Embryonic facial prominence (tissue), 1 donor: ENCODE results near the gene MC1R.
"Not testable (repeated sequence)": the region's sequence is repeated elsewhere in the genome, so short reads cannot be mapped to it uniquely, and the experiment has no call there.

Source experiments
- DNase-seq: peaks from one replicate; pipeline ENCODE4 v3.0.0-alpha.2; 2016; ENCODE audit errors: extremely low spot score

MC1R gene

GRCh38 chr16:89960966-89961365 is 42.3 kb downstream of the MC1R start:
- no peak for DNase-seq

GRCh38 chr16:89961920-89962319 is 43.3 kb downstream of the MC1R start:
- DNase-seq = no peak

- no peak for DNase-seq
Measured at GRCh38 chr16:89962754-89963498, 44.3 kb downstream of the MC1R start.

GRCh38 chr16:89964201-89964600 is 45.5 kb downstream of the MC1R start:
- DNase-seq = no peak

- DNase-seq = no peak
Measured at GRCh38 chr16:89965447-89966225, 47.0 kb downstream of the MC1R start.

GRCh38 chr16:89966756-89967155 is 48.1 kb downstream of the MC1R start:
- DNase-seq = no peak

- DNase-seq = not testable (repeated sequence)
Measured at GRCh38 chr16:89967436-89967835, 48.8 kb downstream of the MC1R start.

- DNase-seq = not testable (repeated sequence)
Measured at GRCh38 chr16:89968074-89968473, 49.4 kb downstream of the MC1R start.

GRCh38 chr16:89969741-89970410 is 51.2 kb downstream of the MC1R start:
- no peak for DNase-seq
